CD4-positive, alpha-beta T cell (primary cell): Measurements from ENCODE around the gene BTF3. TPM values are rescaled to one million over a fixed set of nuclear protein-coding genes. Genes with fewer than 3 reads are reported as not detected.
"Not testable (repeated sequence)": the region's sequence is repeated elsewhere in the genome, so short reads cannot be mapped to it uniquely, and the experiment has no call there.

Experiments
- ATAC-seq: fragments of 200-7000 bp; cut with Tn5 transposase; one replicate; pipeline ENCODE4 v1.10.0; 2022; ENCODE audit warnings: mild to moderate bottlenecking; ENCODE audit not compliant: poor library complexity
- CTCF ChIA-PET: fragments of 350-600 bp; sonication (Branson Sonifier 250); formaldehyde crosslinking; loops from one replicate; lab custom pipeline; 2021; ENCODE audit warnings: antibody characterized with exemption, inconsistent platforms; lab: Charles Lee
- POLR2A ChIA-PET: fragments of 350-600 bp; sonication (Branson Sonifier 250); formaldehyde crosslinking; loops from one replicate; lab custom pipeline; 2021; ENCODE audit warnings: antibody characterized with exemption, inconsistent platforms; lab: Charles Lee
- DNase-seq, 14 experiments: peaks; one replicate each; pipeline ENCODE4 v3.0.0-alpha.2; 2013 to 2020; ENCODE audit warnings: mixed read lengths in 2 of 14
- H3K27ac ChIP-seq, 2 donors: one replicate each; pipeline versions ENCODE4 v1.5.1 to v1.7.0; 2013; ENCODE audit warnings: low read length in 2 of 2, low read depth in 1 of 2, mild to moderate bottlenecking in 1 of 2
- H3K27me3 ChIP-seq, 2 experiments: 1 replicate in 1 of 2; 2 replicates in 1 of 2; pipeline versions ENCODE4 v1.6.1 to v1.7.0; 2013; ENCODE audit warnings: low read length in 2 of 2, control low read depth in 1 of 2, mild to moderate bottlenecking in 1 of 2, moderate library complexity in 1 of 2; ENCODE audit not compliant: insufficient read depth in 2 of 2, control insufficient read depth in 1 of 2
- H3K36me3 ChIP-seq: one replicate; pipeline ENCODE4 v1.6.1; 2013; ENCODE audit warnings: low read length, control low read depth; ENCODE audit not compliant: insufficient read depth
- H3K4me1 ChIP-seq: one replicate; pipeline ENCODE4 v1.6.1; 2013; ENCODE audit warnings: low read length, control low read depth; ENCODE audit not compliant: insufficient read depth
- H3K4me3 ChIP-seq: one replicate; pipeline ENCODE4 v1.5.1; 2013; ENCODE audit warnings: mild to moderate bottlenecking, low read length, moderate library complexity
- H3K9me3 ChIP-seq, 2 experiments: 1 replicate in 1 of 2; 2 replicates in 1 of 2; pipeline versions ENCODE4 v1.6.1 to v1.7.0; 2013; ENCODE audit warnings: low read length in 2 of 2, mild to moderate bottlenecking in 2 of 2, control low read depth in 1 of 2, moderate library complexity in 1 of 2; ENCODE audit not compliant: control insufficient read depth in 1 of 2, insufficient read depth in 1 of 2
- H3K27ac Mint-ChIP-seq: one replicate; pipeline ENCODE4 v1.8.0; 2020; ENCODE audit warnings: mixed read lengths
- H3K27me3 Mint-ChIP-seq: one replicate; pipeline ENCODE4 v1.8.0; 2021; ENCODE audit warnings: mixed read lengths
- H3K36me3 Mint-ChIP-seq: one replicate; pipeline ENCODE4 v1.8.0; 2021; ENCODE audit warnings: low read depth, mixed read lengths
- H3K4me1 Mint-ChIP-seq: one replicate; pipeline ENCODE4 v1.8.0; 2021; ENCODE audit warnings: low read depth, mixed read lengths
- H3K4me3 Mint-ChIP-seq: one replicate; pipeline ENCODE4 v1.8.0; 2020; ENCODE audit warnings: mild to moderate bottlenecking, mixed read lengths
- H3K9me3 Mint-ChIP-seq: one replicate; pipeline ENCODE4 v1.8.0; 2020; ENCODE audit warnings: mixed read lengths
- CTCF ChIP-seq: fragments of 200-600 bp; IDR thresholded peaks from one replicate; pipeline ENCODE4 v1.8.0; 2022; ENCODE audit warnings: antibody characterized with exemption, mild to moderate bottlenecking
- intact Hi-C, 2 experiments: fragments of 100-400 bp; cut with DNase I in 1 of 2; cut with micrococcal nuclease in 1 of 2; formaldehyde crosslinking; loops; one replicate each; pipeline versions ENCODE4 v1.15.1 to v1.9.0; 2023 to 2025; cut with DNase I, micrococcal nuclease
- total RNA-seq, 174 experiments: library from RNA in 2 of 174; stranded (reverse) in 2 of 174; gene quantifications; one replicate each; pipeline ENCODE4 v1.2.3 and lab custom pipeline; 2021 to 2026

Gene BTF3
- total RNA-seq, 2 experiments from 2014 or later: 756 to 769 TPM

- DNase-seq (peak in 9 of 14 experiments; percentile 17 to 75 (median 34)), ATAC-seq (peak; percentile 92)
- Mint-ChIP-seq H3K4me1 (no peaks in the 10 kb centered on the region), H3K27ac (no peak overlapping the region), H3K27me3 (peaks cover 85% of the 10 kb centered on the region), H3K36me3 (no peaks in the 10 kb centered on the region), H3K4me3 (no peak overlapping the region), H3K9me3 (no peaks in the 10 kb centered on the region)
- no peak overlapping the region for H3K27ac ChIP-seq
- peak; percentile 82 for TF ChIP-seq CTCF
- intact Hi-C loops: loop anchor here (5.0 kb wide), 6 partner anchors 43 to 497 kb away; partner anchors contain the start of genes BTF3 (in 1 of the 2) and FCHO2 (in 1 of the 2)
- peaks cover 53 to 84% of the 10 kb centered on the region in 2 experiments for H3K27me3 ChIP-seq
- H3K9me3 ChIP-seq: peaks cover 5 to 13% of the 10 kb centered on the region in 2 experiments
- H3K4me3 ChIP-seq: no peak overlapping the region
- H3K36me3 ChIP-seq: no peaks in the 10 kb centered on the region
- POLR2A ChIA-PET: no interaction called here
- H3K4me1 ChIP-seq: peaks cover 14% of the 10 kb centered on the region
- CTCF ChIA-PET: interaction anchor here (0.6 to 2.1 kb wide), 9 partner anchors 10 to 499 kb away, joined by 3 to 12 read pairs (median 4); partner anchors contain the start of gene FCHO2
These were observed 43.7 kb upstream of the BTF3 start for GRCh38 chr5:73454379-73455036.

- intact Hi-C loops, H3K4me3 Mint-ChIP-seq, H3K27ac Mint-ChIP-seq, H3K36me3 Mint-ChIP-seq, POLR2A ChIA-PET, H3K36me3 ChIP-seq, H3K27ac ChIP-seq, H3K4me3 ChIP-seq, DNase-seq, H3K9me3 Mint-ChIP-seq, H3K4me1 ChIP-seq, H3K4me1 Mint-ChIP-seq, H3K9me3 ChIP-seq, ATAC-seq: not testable (repeated sequence)
- peaks cover 88% of the 10 kb centered on the region for H3K27me3 Mint-ChIP-seq
- CTCF ChIA-PET: interaction anchor here (2.0 kb wide), 1 partner anchor 501 kb away, joined by 7 read pairs; the partner anchor contains the start of gene FCHO2
- peaks cover 44 to 79% of the 10 kb centered on the region in 2 experiments for H3K27me3 ChIP-seq
These were observed 41.8 kb upstream of the BTF3 start for GRCh38 chr5:73456462-73456861.

- ChIA-PET CTCF (interaction anchor here (1.5 kb wide), 1 partner anchor 8 kb away, joined by 4 read pairs; no protein-coding TSS in a partner anchor), POLR2A (no interaction called here)
- TF ChIP-seq CTCF: no peak
- intact Hi-C loops: no loop called here
- Histone ChIP-seq H3K27me3 (peaks cover 17 to 58% of the 10 kb centered on the region in 2 experiments), H3K27ac (no peak overlapping the region), H3K4me3 (no peak overlapping the region), H3K36me3 (no peaks in the 10 kb centered on the region), H3K4me1 (no peaks in the 10 kb centered on the region), H3K9me3 (no peaks in the 10 kb centered on the region)
- no peaks in the 10 kb centered on the region for H3K36me3 Mint-ChIP-seq
- H3K27ac Mint-ChIP-seq: no peak overlapping the region
- H3K4me3 Mint-ChIP-seq: no peak overlapping the region
- peaks cover 85% of the 10 kb centered on the region for H3K27me3 Mint-ChIP-seq
- no peaks in the 10 kb centered on the region for H3K9me3 Mint-ChIP-seq
- no peak for ATAC-seq
- no peak for DNase-seq
- H3K4me1 Mint-ChIP-seq: no peaks in the 10 kb centered on the region
These were observed 38.9 kb upstream of the BTF3 start for GRCh38 chr5:73459366-73459765.
